Stimulated activated CD4-positive, alpha-beta T cell treated with anti-CD3 and anti-CD28 coated beads, Interleukin-1b, Interleukin-23, amount 100 ng/mL, for 4 hours (primary cell): ENCODE measurements around the gene ST3GAL3.

Experiments used
- DNase-seq, 2 donors: peaks; one replicate each; pipeline ENCODE4 v3.0.0-alpha.2; 2020; ENCODE audit warnings: low read depth in 2 of 2

ST3GAL3 gene

DNA sequence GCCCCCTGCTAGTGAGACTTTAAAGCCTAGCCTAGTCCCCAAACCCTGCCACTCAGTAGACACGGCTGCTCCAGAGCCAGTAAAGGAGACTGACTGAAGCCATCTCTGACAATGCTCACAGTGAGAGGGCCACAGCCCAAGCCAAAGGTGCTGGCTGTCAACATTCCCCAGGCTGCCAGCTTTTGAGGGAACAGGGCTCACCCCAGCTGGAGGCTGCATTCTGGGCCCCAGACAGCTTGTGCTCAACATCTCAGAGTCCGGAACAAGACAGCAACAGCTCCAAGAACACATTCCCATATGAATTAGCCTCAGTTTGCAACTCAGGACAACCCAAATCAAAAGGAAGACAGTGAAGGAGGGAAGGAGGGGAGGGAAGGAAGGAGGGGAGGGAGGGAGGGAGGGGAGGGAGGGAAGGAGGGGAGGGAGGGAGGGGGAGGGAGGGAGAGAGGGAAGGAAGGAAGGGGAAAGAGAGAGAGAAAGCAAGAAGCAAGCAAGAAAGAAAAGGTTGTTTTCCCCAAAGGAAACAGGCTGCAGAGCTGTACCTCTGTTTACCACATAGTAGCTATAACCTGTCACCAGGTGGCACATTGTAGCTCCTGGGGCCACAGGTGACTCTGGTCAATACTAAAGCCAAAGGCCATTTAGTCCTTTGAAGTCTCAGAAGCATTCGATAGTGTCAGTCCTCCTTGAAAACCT lies 231.7 kb downstream of the ST3GAL3 start:
- DNase-seq: no peak

DNA sequence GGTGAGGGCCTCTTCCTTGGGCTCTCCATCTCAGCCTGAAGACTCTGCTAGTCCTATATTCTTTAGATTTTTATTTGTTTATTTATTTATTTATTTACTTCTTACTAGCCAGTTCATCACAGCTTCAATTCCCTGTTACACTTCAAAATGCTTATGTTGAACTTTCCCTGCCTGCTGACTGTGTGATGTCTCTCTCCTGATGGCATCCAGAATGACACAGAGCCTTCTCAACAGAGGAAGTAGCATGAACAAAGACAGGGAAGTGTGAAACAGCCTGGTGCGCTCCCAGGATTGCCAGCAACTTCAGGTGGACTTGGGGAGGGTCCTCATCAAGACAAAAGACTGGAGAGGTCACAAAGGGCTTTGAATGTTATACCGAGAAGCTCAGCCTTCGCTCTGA lies 235.1 kb downstream of the ST3GAL3 start:
- no peak for DNase-seq

DNA sequence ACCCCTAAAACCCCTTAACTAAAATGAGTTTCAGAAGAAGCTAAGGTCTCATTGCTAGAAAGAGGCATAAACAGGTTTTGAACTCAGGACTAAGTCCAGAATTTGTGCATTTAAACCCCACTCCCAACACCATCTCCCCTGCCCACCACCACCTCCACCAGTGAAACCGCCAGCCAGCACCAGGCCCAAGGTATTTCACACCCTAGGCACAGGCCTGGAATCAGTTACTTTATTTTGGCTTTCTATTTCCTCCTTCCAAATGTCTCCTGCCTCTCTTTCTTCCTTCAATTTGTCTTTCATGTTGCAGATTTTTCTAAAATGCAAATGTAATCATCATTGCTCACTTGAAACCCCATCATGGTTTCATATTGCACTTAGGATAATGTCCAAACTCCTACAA lies 237.5 kb downstream of the ST3GAL3 start:
- DNase-seq: no peak

DNA sequence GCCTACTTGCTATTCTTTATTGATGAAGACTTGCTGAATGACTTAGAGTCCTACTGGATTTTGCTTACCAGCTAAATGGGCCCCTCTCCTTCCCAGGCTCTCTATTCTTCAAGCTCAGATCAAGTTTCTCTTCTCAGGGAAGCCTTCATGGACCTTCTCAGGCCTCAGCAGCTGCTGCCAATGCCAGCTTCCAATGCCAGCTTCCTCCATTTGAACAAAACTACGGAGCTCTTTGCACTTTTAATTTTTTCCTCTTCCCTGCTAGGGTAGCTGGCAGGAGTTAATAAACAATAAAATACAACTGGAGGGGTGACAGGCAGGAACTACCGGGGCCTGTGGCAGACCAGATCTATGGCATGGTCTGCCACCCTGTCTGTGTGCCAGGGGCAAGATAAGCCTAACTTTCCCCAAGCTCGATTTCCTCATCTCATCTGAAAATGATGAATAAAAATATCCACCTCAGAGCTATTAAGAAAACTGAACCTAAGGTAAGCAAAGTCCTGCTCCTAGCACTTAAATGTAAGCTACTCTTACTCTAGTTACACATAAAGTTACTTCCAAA lies 238.4 kb downstream of the ST3GAL3 start:
- DNase-seq: no peak

DNA sequence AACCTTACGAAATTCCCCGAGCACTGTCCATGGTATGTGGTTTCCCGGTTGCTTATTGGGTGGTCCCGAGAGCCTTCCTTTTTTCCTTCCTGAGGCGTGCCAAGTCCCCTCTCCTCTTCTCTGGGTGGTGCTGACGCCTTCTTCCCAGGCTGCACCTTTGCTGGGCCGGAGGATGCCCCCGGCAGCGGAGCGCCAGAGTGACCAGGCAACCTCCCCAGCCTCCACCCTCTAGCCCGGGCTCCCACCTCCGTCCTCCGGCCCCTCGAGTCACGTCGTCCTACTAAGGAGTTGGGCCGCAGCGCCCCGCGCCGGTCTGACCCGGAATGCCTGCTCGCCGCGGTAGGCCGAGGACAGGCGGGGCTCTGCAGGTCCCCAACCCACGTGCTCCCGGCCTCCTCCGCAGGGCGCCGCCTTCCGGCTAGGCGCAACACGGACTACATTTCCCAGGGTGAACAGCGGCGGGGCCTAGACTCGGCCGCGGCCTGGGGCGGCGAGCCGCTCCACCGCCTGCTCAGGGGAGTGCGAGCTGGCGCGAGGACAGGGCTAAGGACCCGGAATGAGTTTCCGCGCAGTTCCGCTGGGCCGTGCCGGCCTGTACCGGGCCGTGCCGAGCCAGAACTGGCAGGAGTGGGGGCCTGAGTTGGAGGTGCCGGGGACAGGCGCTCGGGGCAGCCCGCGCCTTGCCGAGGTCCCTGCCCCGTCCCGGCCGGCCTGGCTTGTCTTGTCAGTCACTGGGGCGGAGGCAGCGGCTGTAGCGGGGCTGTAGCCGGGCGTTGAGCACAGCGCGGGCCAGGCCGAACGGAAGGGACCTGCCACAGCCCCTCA lies 239.1 kb downstream of the ST3GAL3 start, which contains the start of gene IPO13:
IPO13 (plus strand) TSS at position 715 of the 825 bp plus-strand sequence. CDS start 651 bp downstream, outside the sequence.
- DNase-seq: peak; percentile 92

DNA sequence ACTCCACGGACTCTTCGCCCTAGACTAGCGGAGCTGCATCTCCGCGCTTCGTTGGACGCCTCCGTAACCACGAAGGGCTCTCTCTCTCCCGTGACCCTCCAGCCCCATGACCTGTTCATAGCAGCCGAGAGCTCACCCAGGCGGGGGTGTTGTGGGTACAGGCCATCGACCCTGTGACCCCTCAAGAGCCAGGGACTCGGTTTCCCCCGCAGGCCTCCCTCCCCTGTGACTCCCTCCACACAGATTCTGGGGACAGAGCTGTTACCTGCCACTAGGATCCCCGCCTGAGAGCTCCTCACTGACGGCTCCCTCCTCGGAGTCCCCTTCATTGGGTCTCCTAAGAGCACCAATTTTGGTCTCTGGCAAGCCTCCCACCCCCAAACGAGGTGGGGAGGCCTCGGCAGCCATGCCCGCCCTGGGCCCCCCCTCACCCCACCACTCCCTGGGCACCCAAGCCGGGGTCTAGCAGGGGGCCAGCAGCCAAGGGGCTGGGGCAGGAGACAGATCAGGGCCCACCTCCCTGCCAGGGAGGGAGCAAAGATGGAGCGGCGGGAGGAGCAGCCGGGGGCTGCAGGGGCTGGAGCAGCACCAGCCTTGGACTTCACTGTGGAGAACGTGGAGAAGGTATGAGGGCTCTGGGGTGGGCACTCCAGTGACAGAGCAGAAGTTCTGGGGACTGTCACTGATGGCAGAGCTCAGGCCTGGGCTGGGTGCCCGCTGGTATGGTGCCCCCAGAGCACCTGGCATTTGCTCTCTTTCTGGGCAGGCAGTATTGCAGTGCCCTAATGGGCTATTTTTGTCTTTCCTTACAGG lies 239.9 kb downstream of the ST3GAL3 start:
- no peak for DNase-seq

DNA sequence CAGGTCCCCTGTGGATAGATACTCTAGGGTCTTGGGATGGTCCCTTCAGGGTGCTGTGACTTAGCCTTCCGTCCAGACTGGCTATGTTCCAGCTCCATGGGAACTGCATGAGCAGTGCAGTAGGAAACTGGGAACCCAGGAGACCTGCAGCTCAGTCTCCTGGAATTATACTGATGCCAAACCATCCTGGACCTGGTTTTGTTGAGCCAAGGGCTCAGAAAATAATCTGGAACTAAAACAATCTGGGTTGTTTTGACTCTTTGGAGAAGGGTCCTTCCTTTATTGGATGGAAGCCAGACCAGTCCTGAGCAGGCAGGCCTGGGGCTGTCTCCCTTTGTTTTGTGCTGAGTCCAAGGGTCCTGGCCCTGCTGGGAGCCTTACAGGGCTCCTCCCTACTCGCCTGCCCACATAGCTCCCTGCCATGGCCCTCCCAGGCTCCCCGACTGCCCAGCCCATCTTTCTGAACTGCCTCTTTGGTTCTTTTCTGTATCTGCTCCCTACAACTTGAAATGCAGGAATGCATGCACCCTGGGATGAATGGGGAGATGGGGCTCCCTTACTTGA lies 240.6 kb downstream of the ST3GAL3 start:
- no peak for DNase-seq

DNA sequence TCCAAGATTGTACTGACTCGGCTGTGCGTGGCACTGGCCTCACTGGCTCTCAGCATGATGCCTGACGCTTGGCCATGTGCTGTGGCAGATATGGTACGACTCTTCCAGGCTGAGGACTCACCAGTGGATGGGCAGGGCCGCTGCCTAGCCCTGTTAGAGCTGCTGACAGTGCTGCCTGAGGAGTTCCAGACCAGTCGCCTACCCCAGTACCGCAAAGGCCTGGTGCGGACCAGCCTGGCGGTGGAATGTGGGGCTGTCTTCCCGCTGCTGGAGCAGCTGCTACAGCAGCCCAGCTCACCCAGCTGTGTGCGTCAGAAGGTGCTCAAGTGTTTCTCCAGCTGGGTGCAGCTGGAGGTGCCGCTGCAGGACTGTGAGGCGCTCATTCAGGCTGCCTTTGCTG lies 242.3 kb downstream of the ST3GAL3 start:
- DNase-seq: no peak

DNA sequence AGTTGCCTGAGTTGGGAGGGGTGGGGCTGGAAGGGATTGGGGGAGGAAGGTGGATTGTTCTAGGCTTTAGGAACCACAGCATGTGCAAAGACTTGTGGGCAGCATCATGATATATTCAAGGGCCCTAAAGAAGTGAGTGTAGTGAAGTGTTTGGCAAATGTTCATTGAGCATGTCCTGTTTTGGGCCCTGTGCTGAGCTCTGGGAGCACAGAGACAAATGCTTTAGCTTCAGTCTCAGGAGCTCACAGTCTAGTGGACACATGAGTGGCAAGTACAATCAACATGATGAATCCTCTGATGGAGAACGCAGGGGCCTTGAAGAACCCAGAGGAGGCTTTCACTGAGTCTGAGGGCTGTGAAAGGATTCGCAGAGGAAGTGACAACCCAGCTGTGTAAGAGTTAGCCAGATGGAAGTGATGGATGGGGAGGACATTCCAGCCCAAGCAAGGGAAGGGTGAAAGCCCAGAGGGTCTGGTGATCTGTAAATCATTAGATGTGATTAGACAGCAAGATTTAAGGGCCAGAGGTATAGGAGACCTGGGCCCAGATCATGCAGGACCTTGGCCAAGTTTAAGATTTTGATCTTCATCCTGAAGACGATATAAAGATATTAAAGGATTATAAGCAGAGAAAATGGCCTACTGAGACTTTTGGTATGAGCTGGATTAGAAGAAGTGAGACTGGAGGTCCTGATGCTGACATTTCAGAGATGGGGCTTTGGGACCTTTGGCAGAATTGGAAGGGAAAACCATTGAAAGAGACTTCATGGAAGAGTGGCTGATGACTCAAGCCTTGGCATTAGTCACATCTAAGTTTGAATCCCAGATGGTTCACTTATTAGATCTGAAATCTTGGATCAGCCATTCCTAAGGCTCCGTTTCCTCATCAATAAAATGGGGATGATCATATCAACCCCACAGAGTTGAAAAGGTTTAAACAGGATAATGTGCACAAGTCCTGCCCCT lies 244.0 kb downstream of the ST3GAL3 start:
- DNase-seq: no peak

DNA sequence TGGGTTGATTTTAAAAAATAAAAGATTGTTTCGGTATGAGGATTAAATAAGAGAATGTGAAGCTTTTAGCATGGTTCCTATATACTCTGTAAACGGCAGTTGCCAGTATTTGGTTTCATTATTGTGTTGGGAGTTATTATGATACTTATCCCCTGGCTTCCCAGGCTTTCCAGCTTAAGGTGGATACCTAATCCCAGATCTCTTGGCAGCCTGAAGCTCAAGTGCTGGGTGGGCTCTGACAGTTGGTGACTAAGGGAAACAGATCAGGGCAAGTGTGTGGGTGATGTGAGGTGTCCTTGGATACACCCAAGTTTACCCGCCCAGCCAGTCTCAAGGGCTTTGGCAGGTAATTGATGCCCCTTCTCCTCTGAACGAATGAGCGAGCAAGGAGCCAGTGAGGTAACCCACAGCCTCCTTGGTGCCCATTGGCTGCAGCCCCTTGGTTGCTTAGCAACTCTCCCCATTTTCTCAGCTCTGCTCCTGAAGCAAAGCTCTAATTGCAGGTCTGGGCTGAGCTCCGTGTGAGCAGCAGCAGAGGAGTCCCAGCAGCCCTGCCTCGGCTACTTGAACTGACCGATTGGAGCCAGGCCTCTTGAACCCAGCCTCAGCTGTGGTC lies 245.5 kb downstream of the ST3GAL3 start:
- DNase-seq: no peak

DNA sequence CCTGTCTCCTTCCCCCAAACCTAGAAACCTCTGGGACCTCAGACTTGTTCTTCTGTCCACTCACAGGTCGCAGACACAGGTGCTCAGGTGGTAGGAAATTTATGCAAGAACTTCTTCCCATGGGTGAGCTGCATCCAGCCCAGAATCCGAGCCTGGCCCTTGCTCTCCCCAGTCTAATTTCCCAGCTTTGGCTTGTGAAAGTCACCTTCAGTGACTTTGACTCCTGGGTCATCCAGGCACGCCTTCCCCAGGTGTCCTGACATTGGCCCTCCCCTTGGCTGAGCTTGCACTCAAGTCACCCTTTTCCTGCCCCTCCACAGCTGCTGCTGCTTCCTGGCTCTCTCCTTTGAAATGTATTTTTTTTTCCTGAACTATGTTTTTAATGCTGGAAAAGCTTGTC lies 246.0 kb downstream of the ST3GAL3 start:
- no peak for DNase-seq

DNA sequence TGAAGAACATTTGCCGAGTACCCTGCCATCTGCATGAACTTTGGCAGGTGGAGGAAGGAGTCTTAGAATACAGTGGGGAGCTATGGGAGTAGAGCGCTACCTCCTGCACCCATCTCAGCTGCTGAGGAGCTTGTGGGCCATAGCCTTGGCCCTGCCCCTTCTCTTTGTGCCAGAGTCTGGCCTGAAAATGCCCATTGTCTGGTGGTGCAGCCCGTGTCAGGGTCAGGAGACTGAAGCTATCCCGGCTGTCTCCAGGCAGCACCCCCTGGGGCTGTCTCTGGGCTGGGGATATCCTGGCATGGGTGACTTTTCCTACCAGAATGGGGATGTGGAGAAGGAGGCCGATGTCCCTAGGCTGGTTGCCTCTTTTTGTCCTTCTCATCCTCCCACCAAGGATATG lies 246.7 kb downstream of the ST3GAL3 start:
- DNase-seq: no peak

DNA sequence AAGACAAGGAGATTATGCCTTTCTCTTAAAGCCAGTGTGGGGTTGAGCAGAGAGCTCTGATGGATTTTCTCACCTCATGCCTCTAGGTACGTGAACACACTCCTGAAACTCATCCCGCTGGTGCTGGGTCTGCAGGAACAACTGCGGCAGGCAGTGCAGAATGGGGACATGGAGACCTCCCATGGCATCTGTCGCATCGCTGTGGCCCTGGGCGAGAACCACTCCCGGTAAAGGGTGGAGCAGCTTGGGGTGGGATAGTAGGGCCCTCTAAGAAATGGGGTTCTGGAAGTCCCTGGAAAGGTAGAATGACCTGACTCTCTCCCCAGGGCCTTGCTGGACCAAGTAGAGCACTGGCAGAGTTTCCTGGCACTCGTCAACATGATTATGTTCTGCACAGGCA lies 248.9 kb downstream of the ST3GAL3 start:
- no peak for DNase-seq

DNA sequence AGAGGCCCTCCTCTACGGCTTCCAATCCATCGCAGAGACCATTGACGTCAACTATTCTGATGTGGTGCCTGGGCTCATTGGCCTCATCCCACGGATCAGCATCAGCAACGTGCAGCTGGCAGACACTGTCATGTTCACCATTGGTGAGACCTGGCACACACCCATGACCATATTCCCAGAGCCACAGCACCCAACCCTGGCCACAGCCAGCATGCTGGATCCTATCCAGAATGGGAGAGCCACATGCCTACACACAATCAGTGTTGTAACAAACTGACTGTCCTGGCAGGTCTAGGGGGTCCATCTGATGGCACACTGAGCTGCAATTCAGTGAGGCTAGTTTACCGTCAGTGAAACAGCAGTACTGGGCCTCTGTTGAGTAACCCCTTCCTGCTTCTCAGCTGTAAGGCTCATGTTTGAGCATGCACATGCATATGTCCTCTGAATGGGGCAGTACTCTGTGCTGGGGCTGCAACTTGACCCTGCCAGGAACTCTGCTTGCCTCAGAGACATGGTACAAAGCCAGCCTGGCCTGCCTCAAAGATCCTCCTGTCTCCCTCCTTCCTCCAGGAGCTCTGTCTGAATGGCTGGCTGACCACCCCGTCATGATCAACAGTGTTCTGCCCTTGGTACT lies 250.2 kb downstream of the ST3GAL3 start:
- DNase-seq: no peak

DNA sequence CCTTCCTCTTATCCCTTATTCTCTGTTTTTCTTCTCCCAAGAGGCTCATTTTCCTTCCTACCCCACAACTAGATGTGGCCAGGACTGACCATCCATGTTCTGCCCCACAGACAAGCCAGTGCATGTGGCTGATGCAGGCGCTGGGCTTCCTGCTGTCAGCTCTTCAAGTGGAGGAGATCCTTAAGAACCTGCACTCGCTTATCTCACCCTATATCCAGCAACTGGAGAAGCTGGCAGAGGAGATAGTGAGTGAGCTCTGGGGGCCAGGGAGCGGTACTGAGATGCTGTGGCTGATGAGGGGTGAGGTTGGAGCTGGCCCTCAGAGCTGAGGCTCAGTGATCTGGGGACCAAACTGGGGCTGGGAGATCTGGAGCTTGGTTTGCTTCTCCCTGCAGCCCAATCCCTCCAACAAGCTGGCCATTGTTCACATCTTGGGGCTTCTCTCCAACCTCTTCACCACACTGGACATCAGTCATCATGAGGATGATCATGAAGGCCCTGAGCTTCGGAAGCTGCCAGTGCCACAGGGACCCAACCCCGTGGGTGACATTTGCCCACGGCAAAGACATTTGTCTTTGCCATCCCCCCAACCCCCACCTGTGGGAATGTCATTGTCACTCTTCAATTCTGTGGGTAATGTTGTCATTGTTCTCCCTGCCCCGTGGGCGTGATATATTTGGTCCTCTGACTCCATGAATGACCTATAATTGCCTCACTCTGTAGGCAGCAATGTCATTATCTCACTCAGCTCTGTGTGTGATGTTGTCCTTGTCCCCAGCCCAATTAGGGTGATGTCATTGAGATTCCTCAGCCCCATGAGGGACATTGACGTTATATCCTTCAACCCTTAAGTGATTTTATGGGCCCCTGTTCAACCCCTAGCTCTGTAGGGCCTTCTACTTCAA lies 251.3 kb downstream of the ST3GAL3 start:
- DNase-seq: no peak

DNA sequence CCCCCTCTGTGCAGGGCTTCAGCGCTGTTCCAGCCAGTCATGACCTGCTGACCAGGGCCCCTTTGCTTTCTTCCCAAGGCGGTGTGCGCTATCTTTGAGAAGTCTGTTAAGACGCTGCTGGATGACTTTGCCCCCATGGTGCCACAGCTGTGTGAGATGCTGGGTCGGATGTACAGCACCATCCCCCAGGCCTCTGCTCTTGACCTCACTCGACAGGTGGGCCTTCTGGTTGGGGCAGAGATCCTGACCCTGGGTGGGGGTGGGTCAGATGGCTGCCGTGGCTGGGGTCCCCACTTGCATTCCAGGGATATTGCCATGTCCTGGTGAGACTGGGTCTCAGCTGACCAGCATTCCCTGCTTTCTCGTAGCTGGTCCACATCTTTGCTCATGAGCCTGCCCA lies 253.5 kb downstream of the ST3GAL3 start:
- DNase-seq: no peak

DNA sequence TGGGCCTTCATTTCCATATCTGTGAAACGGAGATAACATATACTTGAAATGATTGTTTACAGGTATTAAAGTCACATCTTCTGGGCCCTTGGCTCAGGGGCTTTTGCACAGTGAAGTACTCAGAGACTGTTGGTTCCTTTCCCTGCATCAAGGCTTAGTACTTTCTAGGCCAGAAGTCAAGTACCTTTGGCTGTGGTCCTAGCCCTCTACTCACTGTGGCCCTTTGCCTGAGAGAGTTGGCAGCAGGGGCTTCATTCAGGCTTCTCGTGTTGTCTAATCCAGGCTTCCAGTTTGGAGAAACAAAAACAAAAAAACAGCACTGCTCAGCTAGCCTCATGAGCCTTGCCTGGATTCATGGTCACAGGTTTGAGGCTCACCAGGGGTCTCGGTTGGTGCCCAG lies 254.4 kb downstream of the ST3GAL3 start:
- no peak for DNase-seq

DNA sequence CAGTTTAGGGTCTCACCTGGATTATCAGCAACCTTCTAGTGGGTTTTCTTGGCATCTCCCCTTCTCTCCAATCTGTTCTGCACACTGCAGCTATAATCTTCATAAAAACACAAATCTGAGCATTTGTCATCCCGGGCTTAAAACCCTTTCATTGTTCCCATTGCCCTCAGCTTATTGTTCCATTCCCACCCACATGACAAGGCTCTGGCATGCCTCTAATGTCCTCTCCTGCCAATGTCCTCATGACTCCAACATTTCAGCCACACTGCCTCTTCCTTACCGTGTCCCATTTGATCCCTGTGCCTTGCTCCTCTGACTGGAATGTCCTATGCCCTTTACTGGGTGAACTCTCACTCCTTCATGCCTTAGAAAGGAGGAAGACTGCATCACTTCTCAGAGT lies 255.0 kb downstream of the ST3GAL3 start:
- no peak for DNase-seq

DNA sequence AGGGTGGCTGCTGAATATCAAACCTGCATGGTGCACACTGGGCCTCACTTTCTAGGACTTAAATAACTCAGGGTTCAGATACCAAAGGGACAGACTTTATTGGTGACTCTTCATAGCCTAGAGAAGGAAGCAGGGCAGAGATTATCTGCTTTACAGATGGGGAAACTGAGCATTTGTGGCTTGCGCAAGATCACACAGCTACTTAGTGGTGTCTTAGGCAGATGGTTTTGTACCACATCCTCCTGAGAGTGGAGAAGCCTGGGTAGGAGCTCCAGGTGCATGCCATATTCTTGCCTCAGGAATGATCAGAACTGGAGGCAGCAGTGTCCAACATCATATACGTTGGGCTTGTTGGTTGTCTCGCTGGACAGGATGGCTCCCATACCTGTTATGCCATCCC lies 255.7 kb downstream of the ST3GAL3 start:
- no peak for DNase-seq
